Adrenal gland (tissue), 12 donors: ENCODE results near the gene ZNF324. TPM values are rescaled to one million over a fixed set of nuclear protein-coding genes. Genes with fewer than 3 reads are reported as not detected.

Experiments used
- DNase-seq, 7 donors: peaks; one replicate each; pipeline ENCODE4 v3.0.0-alpha.2; 2019 to 2020
- H3K27ac ChIP-seq, 5 donors: fragments of 200-600 bp; sonication (generic) in 4 of 5; 1 replicate in 3 of 5; 2 replicates in 2 of 5; pipeline versions ENCODE4 v1.5.1 to v1.8.0; 2016 to 2020; ENCODE audit warnings: mild to moderate bottlenecking in 1 of 5
- H3K27me3 ChIP-seq: fragments of 200-600 bp; 2 replicates; pipeline ENCODE4 v1.8.0; 2021
- H3K36me3 ChIP-seq, 2 donors: fragments of 200-600 bp; replicated peaks in 1 of 2; 1 replicate in 1 of 2; 2 replicates in 1 of 2; pipeline versions ENCODE4 v1.5.1 to v1.8.0; 2018 to 2022
- H3K4me1 ChIP-seq, 2 donors: fragments of 200-600 bp; replicated peaks in 1 of 2; 1 replicate in 1 of 2; 2 replicates in 1 of 2; pipeline versions ENCODE4 v1.5.1 to v1.8.0; 2018 to 2021
- H3K4me3 ChIP-seq, 4 donors: fragments of 200-600 bp; sonication (generic) in 3 of 4; one replicate each; pipeline ENCODE4 v1.5.1; 2016 to 2018
- H3K9me3 ChIP-seq, 3 donors: fragments of 200-600 bp; sonication (generic) in 1 of 3; replicated peaks in 1 of 3; 1 replicate in 2 of 3; 2 replicates in 1 of 3; pipeline versions ENCODE4 v1.5.1 to v1.8.0; 2016 to 2021
- POLR2A ChIP-seq, 2 donors: fragments of 450-650 bp; IDR thresholded peaks; one replicate each; pipeline ENCODE4 v1.6.1; 2017; ENCODE audit warnings: antibody characterized with exemption in 2 of 2, mild to moderate bottlenecking in 2 of 2, moderate library complexity in 1 of 2
- WGBS, 4 donors: extraction: QIAGEN DNeasy Blood & Tissue Kit in 2 of 4; methylation state at CpG; one replicate each; pipeline versions ENCODE4 v1.1.5 to v1.1.7; 2013 to 2017; 5-methylcytosine and 5-hydroxymethylcytosine counted together
- intact Hi-C, 2 donors: fragments of 100-400 bp; cut with DNase I; formaldehyde crosslinking; loops; one replicate each; pipeline versions ENCODE4 v1.14.1 to v1.15.0; 2022 to 2023
- polyA plus RNA-seq, 3 donors: library from polyadenylated mRNA; stranded (reverse); fragments of 200-250 nt in 2 of 3; fragments of 350-450 nt in 1 of 3; fragmentation: Illumina TruSeq in 1 of 3; extraction: RNeasy Lipid Tissue Mini Kit (QIAGEN cat#74804) in 1 of 3; gene quantifications; one replicate each; pipeline ENCODE4 v1.2.3, GENCODE V29; 2013 to 2014
- total RNA-seq, 9 donors: library from RNA; depleted of rRNA in 4 of 9; stranded (reverse); fragments of >200 nt in 4 of 9; fragments of 120-200 nt in 1 of 9; fragmentation: NEBNext Ultra II Directional in 1 of 9; extraction: Animal tissue kit (Norgen Biotek cat#: 25700) in 1 of 9; gene quantifications; one replicate each; pipeline versions ENCODE4 v1.1.0 to v1.2.4, GENCODE V29; 2013 to 2023
- TF ChIP-seq, protein P1 (sequence below), 6 experiments: fragments of 450-650 bp in 4 of 6; fragments of 200-600 bp in 2 of 6; sonication (generic) in 1 of 6; IDR thresholded peaks; 1 replicate in 5 of 6; 2 replicates in 1 of 6; pipeline versions ENCODE4 v1.5.1 to v1.8.0; 2016 to 2021; ENCODE audit warnings: antibody characterized with exemption in 6 of 6, mild to moderate bottlenecking in 2 of 6, moderate library complexity in 1 of 6
- donor health status: healthy with polysubstance abuse.
- donor health status: Bipolar disorder and iron deficiency.
- donor health status: DM: yes; HTN: yes; CAD: no.
- donor health status: DM: no; HTN: no; CAD: no.
- donor health status: DM: no; HTN: no; CAD: no.
- donor health status: DM: yes; HTN: yes; CAD: no.

Gene ZNF324
- total and polyA plus RNA-seq, 12 donors = 2.1 to 58.3 (median 10.9) TPM

DNA sequence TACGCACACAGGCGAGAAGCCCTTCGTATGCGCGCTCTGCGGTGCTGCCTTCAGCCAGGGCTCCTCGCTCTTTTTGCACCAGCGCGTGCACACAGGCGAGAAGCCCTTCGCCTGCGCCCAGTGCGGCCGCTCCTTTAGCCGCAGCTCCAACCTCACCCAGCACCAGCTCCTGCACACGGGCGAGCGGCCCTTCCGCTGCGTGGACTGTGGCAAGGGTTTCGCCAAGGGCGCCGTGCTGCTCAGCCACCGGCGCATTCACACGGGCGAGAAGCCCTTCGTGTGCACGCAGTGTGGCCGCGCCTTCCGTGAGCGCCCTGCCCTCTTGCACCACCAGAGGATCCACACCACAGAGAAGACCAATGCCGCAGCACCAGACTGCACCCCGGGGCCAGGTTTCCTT lies 10.8 kb upstream of the ZNF324 start:
- no peak overlapping the region for H3K27ac ChIP-seq
- H3K27me3 ChIP-seq = no peaks in the 10 kb centered on the region
- TF ChIP-seq POLR2A (IDR thresholded peaks at IDR 0.05) = no peak
- TF ChIP-seq, protein P1, sequence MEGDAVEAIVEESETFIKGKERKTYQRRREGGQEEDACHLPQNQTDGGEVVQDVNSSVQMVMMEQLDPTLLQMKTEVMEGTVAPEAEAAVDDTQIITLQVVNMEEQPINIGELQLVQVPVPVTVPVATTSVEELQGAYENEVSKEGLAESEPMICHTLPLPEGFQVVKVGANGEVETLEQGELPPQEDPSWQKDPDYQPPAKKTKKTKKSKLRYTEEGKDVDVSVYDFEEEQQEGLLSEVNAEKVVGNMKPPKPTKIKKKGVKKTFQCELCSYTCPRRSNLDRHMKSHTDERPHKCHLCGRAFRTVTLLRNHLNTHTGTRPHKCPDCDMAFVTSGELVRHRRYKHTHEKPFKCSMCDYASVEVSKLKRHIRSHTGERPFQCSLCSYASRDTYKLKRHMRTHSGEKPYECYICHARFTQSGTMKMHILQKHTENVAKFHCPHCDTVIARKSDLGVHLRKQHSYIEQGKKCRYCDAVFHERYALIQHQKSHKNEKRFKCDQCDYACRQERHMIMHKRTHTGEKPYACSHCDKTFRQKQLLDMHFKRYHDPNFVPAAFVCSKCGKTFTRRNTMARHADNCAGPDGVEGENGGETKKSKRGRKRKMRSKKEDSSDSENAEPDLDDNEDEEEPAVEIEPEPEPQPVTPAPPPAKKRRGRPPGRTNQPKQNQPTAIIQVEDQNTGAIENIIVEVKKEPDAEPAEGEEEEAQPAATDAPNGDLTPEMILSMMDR (IDR thresholded peaks at IDR 0.05) = no peak
- intact Hi-C loops = no loop called here
- no peak overlapping the region for H3K4me3 ChIP-seq
- H3K9me3 ChIP-seq = no peaks in the 10 kb centered on the region
- 97 to 98% (median 97%) methylated on average over 10 to 35 of the region's 35 CpGs for whole genome bisulfite sequencing, 4 donors
- DNase-seq = no peak
- peaks cover 0 to 5% of the 10 kb centered on the region in 2 donors for H3K4me1 ChIP-seq
- H3K36me3 ChIP-seq = peaks cover 0 to 16% of the 10 kb centered on the region in 2 donors

DNA sequence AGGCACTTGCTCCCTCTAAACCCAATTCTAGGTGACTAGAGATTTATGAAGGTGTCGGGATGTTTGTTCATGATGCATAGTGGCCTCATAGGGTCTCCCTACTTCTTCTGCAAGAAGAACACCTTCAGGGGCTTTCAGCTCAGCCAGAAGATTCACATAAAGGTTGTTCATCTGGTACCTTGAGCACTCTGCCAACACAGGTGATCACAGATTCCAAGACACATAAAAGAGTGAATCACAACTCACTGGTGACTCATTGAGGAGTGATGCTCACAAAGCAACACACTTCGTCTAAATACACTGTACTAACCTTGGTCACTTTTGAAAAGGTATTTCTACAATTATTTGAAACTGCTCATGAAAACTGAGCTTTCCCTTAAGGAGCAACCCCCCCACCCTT lies 6.8 kb upstream of the ZNF324 start:
- peaks cover 0 to 12% of the 10 kb centered on the region in 2 donors for H3K36me3 ChIP-seq
- DNase-seq = no peak
- intact Hi-C loops = no loop called here
- no peak overlapping the region for H3K4me3 ChIP-seq
- 70 to 86% (median 73%) methylated on average over 2 of the region's 2 CpGs for WGBS, 4 donors
- no peaks in the 10 kb centered on the region for H3K27me3 ChIP-seq
- H3K4me1 ChIP-seq = no peaks in the 10 kb centered on the region
- H3K9me3 ChIP-seq = no peaks in the 10 kb centered on the region
- H3K27ac ChIP-seq = no peak overlapping the region
- no peak for TF ChIP-seq POLR2A (IDR thresholded peaks at IDR 0.05)
- TF ChIP-seq, protein P1 (IDR thresholded peaks at IDR 0.05) = no peak

DNA sequence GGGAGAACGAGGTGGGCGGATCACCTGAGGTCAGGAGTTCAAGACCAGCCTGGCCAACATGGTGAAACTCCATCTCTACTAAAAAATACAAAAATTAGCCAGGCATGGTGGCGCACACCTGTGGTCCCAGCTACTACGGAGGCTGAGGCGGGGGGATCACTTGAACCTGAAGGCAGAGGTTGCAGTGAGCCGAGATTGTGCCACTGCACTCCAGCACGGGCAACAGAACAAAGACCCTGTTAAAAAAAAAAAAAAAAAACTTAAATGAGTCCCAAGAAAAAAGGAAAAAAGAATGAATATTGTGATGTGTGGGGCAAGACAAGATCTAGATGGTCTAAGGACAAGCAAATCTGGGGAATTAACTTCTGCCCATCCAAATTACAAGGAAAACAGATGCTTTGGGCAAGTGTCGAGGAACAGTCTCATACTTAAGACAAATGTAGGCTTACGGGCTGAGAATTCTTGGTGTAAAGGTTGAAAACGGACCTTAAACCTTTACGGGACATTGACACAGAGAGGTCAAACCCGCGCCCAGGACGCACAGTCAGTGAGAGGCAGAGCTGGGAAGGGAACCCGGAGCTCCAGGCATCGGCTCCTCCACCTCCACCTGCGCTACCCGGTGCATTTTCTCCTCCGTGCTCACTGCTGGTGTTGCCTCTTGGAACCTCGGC lies 656 bp upstream of the ZNF324 start:
- Histone ChIP-seq H3K4me1 (peaks cover 0 to 10% of the 10 kb centered on the region in 2 donors), H3K36me3 (peaks cover 0 to 19% of the 10 kb centered on the region in 2 donors), H3K27ac (no peak overlapping the region), H3K27me3 (no peaks in the 10 kb centered on the region), H3K4me3 (peak overlapping the region in 2 of 4 donors; percentile 55 to 92), H3K9me3 (no peaks in the 10 kb centered on the region)
- DNase-seq = no peak
- intact Hi-C loops = no loop called here
- TF ChIP-seq, protein P1 (IDR thresholded peaks at IDR 0.05) = no peak
- no peak for TF ChIP-seq POLR2A (IDR thresholded peaks at IDR 0.05)
- WGBS, 4 donors = 35 to 63% (median 39%) methylated on average over 11 to 20 of the region's 20 CpGs

DNA sequence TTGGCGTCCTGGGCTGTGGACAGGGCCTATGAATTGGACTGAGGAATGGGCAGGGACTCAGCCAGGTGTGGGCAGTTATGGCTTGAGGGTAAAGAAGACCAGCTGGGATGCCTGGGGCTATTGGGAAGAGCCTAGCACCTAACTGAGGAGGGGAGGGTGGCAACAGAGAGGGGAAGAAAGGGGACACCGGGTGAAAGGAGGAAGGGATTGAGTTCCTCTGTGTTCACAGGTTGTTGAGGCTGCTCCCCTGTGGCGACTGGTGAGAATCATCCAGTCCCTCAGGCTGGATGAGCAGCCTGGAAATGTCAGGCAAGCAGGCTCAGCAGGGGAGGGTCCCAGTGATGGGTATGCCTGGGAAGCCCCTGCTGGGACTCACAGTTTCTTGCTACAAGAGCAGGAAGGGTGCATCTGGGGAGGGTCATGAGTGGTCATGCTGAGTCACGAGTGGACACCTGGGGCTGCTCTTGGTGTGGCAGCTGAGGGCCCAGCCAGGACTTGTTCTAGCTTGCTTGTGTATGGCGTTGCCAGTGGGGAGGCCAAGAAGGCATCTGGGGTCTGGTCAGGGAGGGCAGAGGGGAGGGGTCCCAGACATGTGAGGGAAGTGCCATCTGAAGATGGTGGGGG lies 1.4 kb downstream of the ZNF324 start:
- peaks cover 0 to 33% of the 10 kb centered on the region in 2 donors for H3K36me3 ChIP-seq
- no peaks in the 10 kb centered on the region for H3K27me3 ChIP-seq
- no peak overlapping the region for H3K4me3 ChIP-seq
- H3K9me3 ChIP-seq = no peaks in the 10 kb centered on the region
- no peak overlapping the region for H3K27ac ChIP-seq
- intact Hi-C loops = no loop called here
- TF ChIP-seq POLR2A (IDR thresholded peaks at IDR 0.05) = no peak
- TF ChIP-seq, protein P1 (IDR thresholded peaks at IDR 0.05) = no peak
- DNase-seq = no peak
- peaks cover 0 to 10% of the 10 kb centered on the region in 2 donors for H3K4me1 ChIP-seq
- 50 to 69% (median 57%) methylated on average over 3 to 5 of the region's 5 CpGs for WGBS, 4 donors
